HG02642 (cell line): ENCODE results near the gene SERPINA1.
"Not testable (repeated sequence)": the region's sequence is repeated elsewhere in the genome, so short reads cannot be mapped to it uniquely, and the experiment has no call there.

Experiments
- ATAC-seq: cut with Tn5 transposase; IDR thresholded peaks from one replicate; pipeline ENCODE4 v1.9.1; 2021; ENCODE audit warnings: mild to moderate bottlenecking; ENCODE audit not compliant: unreplicated experiment, poor library complexity

SERPINA1 gene

GRCh38 chr14:94373708-94374107, 14.7 kb downstream of the SERPINA1 start:
- ATAC-seq, result no peak

- ATAC-seq, result no peak
These were observed 16.3 kb downstream of the SERPINA1 start for GRCh38 chr14:94372021-94372605.

GRCh38 chr14:94370524-94370910, 17.9 kb downstream of the SERPINA1 start:
- no peak for ATAC-seq

GRCh38 chr14:94369766-94370523, 18.5 kb downstream of the SERPINA1 start:
- ATAC-seq, result not testable (repeated sequence)

- ATAC-seq, result no peak
These were observed 19.4 kb downstream of the SERPINA1 start for GRCh38 chr14:94368956-94369355.

- no peak for ATAC-seq
These were observed 20.2 kb downstream of the SERPINA1 start for GRCh38 chr14:94368243-94368590.

- no peak for ATAC-seq
These were observed 20.8 kb downstream of the SERPINA1 start for GRCh38 chr14:94367347-94368242.

- no peak for ATAC-seq
These were observed 22.1 kb downstream of the SERPINA1 start, which contains the start of gene SERPINA2 for GRCh38 chr14:94366146-94366915. Gene SERPINA2 (minus strand): TSS chr14:94366698.

- no peak for ATAC-seq
These were observed 22.8 kb downstream of the SERPINA1 start for GRCh38 chr14:94365624-94366023.

GRCh38 chr14:94364964-94365363, 23.4 kb downstream of the SERPINA1 start:
- ATAC-seq, result no peak

GRCh38 chr14:94364037-94364436, 24.4 kb downstream of the SERPINA1 start:
- no peak for ATAC-seq

GRCh38 chr14:94363151-94363624, 25.2 kb downstream of the SERPINA1 start:
- ATAC-seq, result no peak

- ATAC-seq, result no peak
These were observed 25.7 kb downstream of the SERPINA1 start for GRCh38 chr14:94362614-94363133.

GRCh38 chr14:94361682-94362081, 26.7 kb downstream of the SERPINA1 start:
- ATAC-seq, result no peak

- ATAC-seq, result no peak
These were observed 27.3 kb downstream of the SERPINA1 start for GRCh38 chr14:94360945-94361565.

GRCh38 chr14:94357166-94357565, 31.2 kb downstream of the SERPINA1 start:
- no peak for ATAC-seq

- no peak for ATAC-seq
These were observed 31.9 kb downstream of the SERPINA1 start for GRCh38 chr14:94356379-94357056.

- ATAC-seq, result no peak
These were observed 33.1 kb downstream of the SERPINA1 start for GRCh38 chr14:94355191-94355794.
